ENCODE results near the gene CREB3L2.

The CREB3L2 gene

GRCh38 chr7:137935884-137936508 lies 65.9 kb downstream of the CREB3L2 start:
- no peak for DNase-seq (ENCODE audit: extremely low spot score)
- CTCF ChIA-PET, result interaction anchor here (1.0 to 3.5 kb wide), 7 partner anchors 16 to 70 kb away, joined by 3 to 19 read pairs (median 4); partner anchors contain the start of gene CREB3L2
- no peak for TF ChIP-seq CTCF (IDR thresholded peaks at IDR 0.05; ENCODE audit: control extremely low read depth, extremely low read depth, low read depth, missing control alignments)
- POLR2A ChIA-PET, result no interaction called here

- ChIA-PET POLR2A (no interaction called here), CTCF (interaction anchor here (0.9 to 3.5 kb wide), 8 partner anchors 31 to 281 kb away, joined by 3 to 19 read pairs (median 4); partner anchors contain the start of gene CREB3L2)
- TF ChIP-seq CTCF (IDR thresholded peaks at IDR 0.05; ENCODE audit: control extremely low read depth, extremely low read depth, low read depth, missing control alignments), result no peak
- DNase-seq (ENCODE audit: extremely low spot score), result peak; percentile 54
These were observed 66.7 kb downstream of the CREB3L2 start for GRCh38 chr7:137934941-137935883.

GRCh38 chr7:137934176-137934826 lies 67.6 kb downstream of the CREB3L2 start:
- ChIA-PET POLR2A (no interaction called here), CTCF (interaction anchor here (0.9 to 3.5 kb wide), 6 partner anchors 30 to 281 kb away, joined by 3 to 19 read pairs (median 4); partner anchors contain the start of gene CREB3L2)
- TF ChIP-seq CTCF (IDR thresholded peaks at IDR 0.05; ENCODE audit: control extremely low read depth, extremely low read depth, low read depth, missing control alignments), result no peak
- no peak for DNase-seq (ENCODE audit: extremely low spot score)

- DNase-seq (ENCODE audit: extremely low spot score), result no peak
- TF ChIP-seq CTCF (IDR thresholded peaks at IDR 0.05; ENCODE audit: control extremely low read depth, extremely low read depth, low read depth, missing control alignments), result no peak
- CTCF ChIA-PET, result interaction anchor here (0.9 to 3.5 kb wide), 6 partner anchors 10 to 69 kb away, joined by 3 to 19 read pairs (median 4); partner anchors contain the start of gene CREB3L2
- POLR2A ChIA-PET, result no interaction called here
These were observed 68.4 kb downstream of the CREB3L2 start for GRCh38 chr7:137933270-137934017.

- no peak for DNase-seq (ENCODE audit: extremely low spot score)
- CTCF ChIA-PET, result interaction anchor here (0.9 to 3.5 kb wide), 5 partner anchors 11 to 69 kb away, joined by 3 to 19 read pairs (median 4); partner anchors contain the start of gene CREB3L2
- TF ChIP-seq CTCF (IDR thresholded peaks at IDR 0.05; ENCODE audit: control extremely low read depth, extremely low read depth, low read depth, missing control alignments), result no peak
- POLR2A ChIA-PET, result no interaction called here
These were observed 69.0 kb downstream of the CREB3L2 start for GRCh38 chr7:137932881-137933269.
